B cell (primary cell): ENCODE data around the gene SKP1. TPM values are rescaled to one million over a fixed set of nuclear protein-coding genes. Genes with fewer than 3 reads are reported as not detected.
"Not testable (repeated sequence)": the region's sequence is repeated elsewhere in the genome, so short reads cannot be mapped to it uniquely, and the experiment has no call there.

ENCODE experiments used
- ATAC-seq: fragments of 200-7000 bp; cut with Tn5 transposase; one replicate; pipeline ENCODE4 v1.10.0; 2021; ENCODE audit warnings: low read depth, mild to moderate bottlenecking, moderate number of reproducible peaks, moderate library complexity
- CTCF ChIA-PET: fragments of 350-600 bp; sonication (Branson Sonifier 250); formaldehyde crosslinking; loops from one replicate; lab custom pipeline; 2021; ENCODE audit warnings: antibody characterized with exemption, inconsistent platforms; lab: Charles Lee
- POLR2A ChIA-PET: fragments of 350-600 bp; sonication (Branson Sonifier 250); formaldehyde crosslinking; loops from one replicate; lab custom pipeline; 2021; ENCODE audit warnings: antibody characterized with exemption; lab: Charles Lee
- DNase-seq: peaks from one replicate; pipeline ENCODE4 v3.0.0; 2013
- H2AFZ ChIP-seq: 2 replicates; pipeline ENCODE4 v1.6.1; 2012; ENCODE audit warnings: mild to moderate bottlenecking, low read depth, low read length; ENCODE audit not compliant: insufficient read depth, poor library complexity, severe bottlenecking
- H3K27ac ChIP-seq, 2 donors: 1 replicate in 1 of 2; 2 replicates in 1 of 2; pipeline ENCODE4 v1.5.1; 2012 to 2013; ENCODE audit warnings: low read length in 2 of 2, mild to moderate bottlenecking in 2 of 2, moderate library complexity in 1 of 2
- H3K27me3 ChIP-seq, 4 experiments: fragments of 200-600 bp in 1 of 4; sonication (generic) in 1 of 4; replicated peaks in 1 of 4; 1 replicate in 2 of 4; 2 replicates in 2 of 4; pipeline versions ENCODE4 v1.6.1 to v1.7.0; 2013 to 2016; ENCODE audit warnings: low read length in 3 of 4, mild to moderate bottlenecking in 2 of 4, mixed read lengths in 1 of 4, moderate library complexity in 1 of 4; ENCODE audit not compliant: insufficient read depth in 4 of 4, control insufficient read depth in 3 of 4; ENCODE audit errors: control extremely low read depth in 1 of 4
- H3K36me3 ChIP-seq, 2 experiments: replicated peaks in 1 of 2; 1 replicate in 1 of 2; 2 replicates in 1 of 2; pipeline versions ENCODE4 v1.6.1 to v1.7.1; 2013; ENCODE audit warnings: low read length in 1 of 2; ENCODE audit not compliant: insufficient read depth in 2 of 2, control insufficient read depth in 1 of 2; ENCODE audit errors: control extremely low read depth in 1 of 2, extremely low read depth in 1 of 2
- H3K4me1 ChIP-seq, 2 donors: fragments of 200-600 bp in 1 of 2; sonication (generic) in 1 of 2; 1 replicate in 1 of 2; 2 replicates in 1 of 2; pipeline versions ENCODE4 v1.5.1 to v1.6.1; 2013 to 2017; ENCODE audit warnings: low read length in 2 of 2; ENCODE audit not compliant: control insufficient read depth in 2 of 2, insufficient read depth in 2 of 2
- H3K4me2 ChIP-seq: replicated peaks from 2 replicates; pipeline ENCODE3; 2012; ENCODE audit warnings: mild to moderate bottlenecking, low read depth, low read length; ENCODE audit not compliant: poor library complexity, severe bottlenecking
- H3K4me3 ChIP-seq, 5 experiments: fragments of 200-600 bp in 1 of 5; sonication (generic) in 1 of 5; 1 replicate in 3 of 5; 2 replicates in 2 of 5; pipeline versions ENCODE4 v1.5.1 to v1.7.0; 2011 to 2016; ENCODE audit warnings: low read length in 4 of 5, mild to moderate bottlenecking in 4 of 5, low read depth in 2 of 5, control low read depth in 1 of 5, moderate library complexity in 1 of 5; ENCODE audit not compliant: insufficient read depth in 1 of 5; ENCODE audit errors: control extremely low read depth in 1 of 5, extremely low read depth in 1 of 5
- H3K79me2 ChIP-seq: fragments of 200-600 bp; sonication (generic); one replicate; pipeline ENCODE4 v1.6.0; 2016; ENCODE audit warnings: low read length; ENCODE audit not compliant: control insufficient read depth, insufficient read depth
- H3K9ac ChIP-seq: fragments of 200-600 bp; sonication (generic); 2 replicates; pipeline ENCODE4 v1.6.1; 2017; ENCODE audit warnings: mild to moderate bottlenecking, low read length, moderate library complexity
- H3K9me3 ChIP-seq, 3 donors: one replicate each; pipeline versions ENCODE4 v1.6.1 to v1.7.1; 2013; ENCODE audit warnings: low read length in 2 of 3; ENCODE audit not compliant: control insufficient read depth in 2 of 3, insufficient read depth in 1 of 3; ENCODE audit errors: control extremely low read depth in 1 of 3
- H4K20me1 ChIP-seq: 2 replicates; pipeline ENCODE4 v1.6.0; 2012; ENCODE audit warnings: mild to moderate bottlenecking, low read length; ENCODE audit not compliant: insufficient read depth, control insufficient read depth, poor library complexity, severe bottlenecking
- H3K27ac Mint-ChIP-seq: one replicate; pipeline ENCODE4 v1.8.0; 2021; ENCODE audit warnings: mixed read lengths
- H3K27me3 Mint-ChIP-seq: one replicate; pipeline ENCODE4 v1.8.0; 2021; ENCODE audit warnings: mixed read lengths
- H3K4me1 Mint-ChIP-seq: one replicate; pipeline ENCODE4 v1.8.0; 2021; ENCODE audit warnings: mixed read lengths
- H3K4me3 Mint-ChIP-seq: one replicate; pipeline ENCODE4 v1.8.0; 2021; ENCODE audit warnings: mixed read lengths
- H3K9me3 Mint-ChIP-seq: one replicate; pipeline ENCODE4 v1.8.0; 2022; ENCODE audit warnings: mixed read lengths; ENCODE audit not compliant: insufficient read depth
- CTCF ChIP-seq: fragments of 200-600 bp; IDR thresholded peaks from one replicate; pipeline ENCODE4 v1.8.0; 2022; ENCODE audit warnings: antibody characterized with exemption, mild to moderate bottlenecking
- EZH2 ChIP-seq: IDR thresholded peaks from 2 replicates; pipeline ENCODE4 v1.6.1; 2012; ENCODE audit warnings: borderline replicate concordance, low read depth, mild to moderate bottlenecking, moderate library complexity, low read length; ENCODE audit not compliant: insufficient read depth, poor library complexity, severe bottlenecking
- WGBS: methylation state at CpG from one replicate; pipeline ENCODE4 v1.1.5; 2013; ENCODE audit warnings: missing lambda C conversion rate; ENCODE audit not compliant: insufficient coverage; 5-methylcytosine and 5-hydroxymethylcytosine counted together
- intact Hi-C: fragments of 100-400 bp; cut with micrococcal nuclease; formaldehyde crosslinking; loops from one replicate; pipeline ENCODE4 v1.10.0; 2022
- polyA plus RNA-seq: library from polyadenylated mRNA; depleted of rRNA; stranded (reverse); fragments of >200 nt; gene quantifications from 2 replicates; pipeline ENCODE4 v1.2.3, GENCODE V29; 2012
- total RNA-seq, 2 donors: library from RNA; stranded (reverse); fragments of 120-200 nt in 1 of 2; gene quantifications; 1 replicate in 1 of 2; 2 replicates in 1 of 2; pipeline versions ENCODE4 v1.2.3 to v1.2.4, GENCODE V29; 2013 to 2022

SKP1 gene
- total and polyA plus RNA-seq, 2 donors (not counting 1 experiment from before 2014, with no cell fraction given) = 108 to 186 TPM

GRCh38 chr5:134223406-134224248 is 46.9 kb upstream of the SKP1 start:
- no peaks in the 10 kb centered on the region for H3K27me3 Mint-ChIP-seq
- TF ChIP-seq EZH2 (no peak), CTCF (no peak)

GRCh38 chr5:134221690-134222089 is 44.9 kb upstream of the SKP1 start:
- peaks cover 50% of the 10 kb centered on the region in 2 donors for H3K4me1 ChIP-seq
- CTCF ChIA-PET = interaction anchor here (0.5 to 2.2 kb wide), 5 partner anchors 37 to 195 kb away, joined by 3 to 11 read pairs (median 4); no protein-coding TSS in a partner anchor
- peaks cover 72% of the 10 kb centered on the region for H3K4me1 Mint-ChIP-seq
- H3K4me2 ChIP-seq = peak overlapping the region; percentile 89
- H3K27me3 ChIP-seq, H3K9ac ChIP-seq, POLR2A ChIA-PET, H3K9me3 ChIP-seq, ATAC-seq, H3K9me3 Mint-ChIP-seq, H3K27me3 Mint-ChIP-seq, H3K27ac Mint-ChIP-seq, H3K4me3 ChIP-seq, DNase-seq, intact Hi-C loops, H3K27ac ChIP-seq, H2AFZ ChIP-seq: not testable (repeated sequence)
- peaks cover 3 to 15% of the 10 kb centered on the region in 2 experiments for H3K36me3 ChIP-seq
- H3K79me2 ChIP-seq = peaks cover 92% of the 10 kb centered on the region
- H4K20me1 ChIP-seq = peaks cover 55% of the 10 kb centered on the region
- whole genome bisulfite sequencing = no CpG with 5 or more reads among the region's 5 CpGs
- H3K4me3 Mint-ChIP-seq = peak overlapping the region; percentile 40

More at GRCh38 chr5:134223406-134224248, 46.9 kb upstream of the SKP1 start:
- Histone ChIP-seq H3K4me1 (peaks cover 55 to 57% of the 10 kb centered on the region in 2 donors), H4K20me1 (peaks cover 40% of the 10 kb centered on the region), H3K27me3 (no peaks in the 10 kb centered on the region), H3K9me3 (no peaks in the 10 kb centered on the region), H3K9ac (peak overlapping the region; percentile 100), H3K4me2 (peak overlapping the region; percentile 89), H2AFZ (no peak overlapping the region), H3K79me2 (peaks cover 77% of the 10 kb centered on the region), H3K4me3 (peak overlapping the region; percentile 87 to 100 (median 98)), H3K36me3 (peaks cover 3 to 15% of the 10 kb centered on the region in 2 experiments), H3K27ac (peak overlapping the region; percentile 15 to 28)
- ATAC-seq (no peak), DNase-seq (no peak)
- intact Hi-C loops = no loop called here
- Mint-ChIP-seq H3K9me3 (no peaks in the 10 kb centered on the region), H3K4me3 (peak overlapping the region; percentile 94), H3K4me1 (peaks cover 69% of the 10 kb centered on the region), H3K27ac (peak overlapping the region; percentile 35)
- WGBS = 61% methylated on average over 6 of the region's 9 CpGs
- ChIA-PET POLR2A (interaction anchor here (0.9 kb wide), 1 partner anchor 301 kb away, joined by 3 read pairs; no protein-coding TSS in a partner anchor), CTCF (interaction anchor here (1.1 to 1.3 kb wide), 2 partner anchors 364 kb away, joined by 3 to 4 read pairs; no protein-coding TSS in a partner anchor)
